Liver (tissue), 3 donors: ENCODE measurements around the gene ABHD12.

Experiments used
- CTCF ChIP-seq: fragments of 150-350 bp; IDR thresholded peaks from 2 replicates; pipeline ENCODE4 v1.5.1; 2017; ENCODE audit warnings: improper control_type of control experiment, low read depth, low read length; ENCODE audit not compliant: missing input control
- FOXA1 ChIP-seq: IDR thresholded peaks from 2 replicates; pipeline ENCODE4 v1.6.1; 2016; ENCODE audit warnings: antibody characterized with exemption
- HNF4G ChIP-seq: IDR thresholded peaks from 2 replicates; pipeline ENCODE4 v1.6.1; 2016; ENCODE audit warnings: antibody characterized with exemption
- MAX ChIP-seq: IDR thresholded peaks from 2 replicates; pipeline ENCODE4 v1.6.1; 2016; ENCODE audit warnings: antibody characterized with exemption
- REST ChIP-seq: IDR thresholded peaks from 2 replicates; pipeline ENCODE4 v1.6.1; 2016; ENCODE audit warnings: antibody characterized with exemption, mild to moderate bottlenecking
- donor health status: healthy.
- donor health status: healthy.

- TF ChIP-seq HNF4G = no peak
- no peak for TF ChIP-seq REST
- TF ChIP-seq FOXA1 = no peak
- TF ChIP-seq CTCF = no peak
- no peak for TF ChIP-seq MAX
Observed at GRCh38 chr20:25364180-25364788, 26.4 kb downstream of the ABHD12 start.
